HG03280 (cell line): ENCODE measurements around the gene ZNF177.

Experiments used
- ATAC-seq: cut with Tn5 transposase; IDR thresholded peaks from one replicate; pipeline ENCODE4 v1.9.1; 2021; ENCODE audit warnings: mild to moderate bottlenecking, moderate library complexity; ENCODE audit not compliant: unreplicated experiment

ZNF177 gene

GRCh38 chr19:9413240-9413954 lies 50.6 kb downstream of the ZNF177 start:
- no peak for ATAC-seq

GRCh38 chr19:9427941-9428340 lies 65.1 kb downstream of the ZNF177 start:
- no peak for ATAC-seq

- ATAC-seq = no peak
These were observed 67.6 kb downstream of the ZNF177 start for GRCh38 chr19:9430444-9430843.

GRCh38 chr19:9431475-9431874 lies 68.7 kb downstream of the ZNF177 start:
- no peak for ATAC-seq
